ENCODE results near the gene L3HYPDH.

Gene L3HYPDH

GRCh38 chr14:59424341-59425071, 59.7 kb downstream of the L3HYPDH start:
- no peak for DNase-seq

Measured in inflammatory macrophage treated with lipopolysaccharide for 4 hours (primary cell).